Osteoblast (primary cell): ENCODE results near the gene CHN2. TPM values are rescaled to one million over a fixed set of nuclear protein-coding genes. Genes with fewer than 3 reads are reported as not detected.

ENCODE experiments used
- DNase-seq: peaks from one replicate; pipeline ENCODE4 v3.0.0; 2011; ENCODE audit warnings: low spot score, mixed read lengths; ENCODE audit not compliant: insufficient read length; ENCODE audit errors: missing footprints
- H2AFZ ChIP-seq: 2 replicates; pipeline ENCODE4 v1.6.0; 2011; ENCODE audit warnings: mild to moderate bottlenecking, low read length
- H3K27ac ChIP-seq: 2 replicates; pipeline ENCODE4 v1.5.1; 2011; ENCODE audit warnings: mild to moderate bottlenecking, low read depth, low read length, moderate library complexity
- H3K27me3 ChIP-seq: 2 replicates; pipeline ENCODE4 v1.6.0; 2012; ENCODE audit warnings: mild to moderate bottlenecking, control low read depth, inconsistent platforms, low read length, moderate library complexity; ENCODE audit not compliant: insufficient read depth
- H3K36me3 ChIP-seq: 2 replicates; pipeline ENCODE4 v1.5.1; 2011; ENCODE audit warnings: mild to moderate bottlenecking, low read length, control low read depth, moderate library complexity; ENCODE audit not compliant: insufficient read depth
- H3K4me1 ChIP-seq: 2 replicates; pipeline ENCODE4 v1.5.1; 2011; ENCODE audit warnings: mild to moderate bottlenecking, low read length, control low read depth, moderate library complexity; ENCODE audit not compliant: insufficient read depth
- H3K4me2 ChIP-seq: 2 replicates; pipeline ENCODE4 v1.6.0; 2011; ENCODE audit warnings: mild to moderate bottlenecking, low read length; ENCODE audit not compliant: insufficient read depth
- H3K4me3 ChIP-seq: fragments of 200-600 bp; sonication (generic); 3 replicates; pipeline ENCODE4 v1.5.1; 2012; ENCODE audit warnings: mild to moderate bottlenecking, low read length, inconsistent platforms; ENCODE audit not compliant: insufficient read depth
- H3K79me2 ChIP-seq: 2 replicates; pipeline ENCODE4 v1.6.0; 2012; ENCODE audit warnings: mild to moderate bottlenecking, low read length, control low read depth, inconsistent platforms; ENCODE audit not compliant: insufficient read depth
- H3K9me3 ChIP-seq: 2 replicates; pipeline ENCODE4 v1.5.1; 2011; ENCODE audit warnings: low read depth, low read length, control low read depth
- H4K20me1 ChIP-seq: 2 replicates; pipeline ENCODE4 v1.6.0; 2012; ENCODE audit warnings: mild to moderate bottlenecking, low read length, control low read depth; ENCODE audit not compliant: insufficient read depth
- CTCF ChIP-seq: IDR thresholded peaks from 2 replicates; pipeline ENCODE4 v1.5.1; 2011; ENCODE audit warnings: mild to moderate bottlenecking, low read depth, low read length, moderate library complexity; ENCODE audit errors: extremely low read depth
- total RNA-seq: library from RNA; depleted of rRNA; stranded (reverse); fragments of >200 nt; gene quantifications from 2 replicates; pipeline ENCODE4 v1.2.3, GENCODE V29; 2012

CHN2 gene
- total RNA-seq, 1 donor: under 0.01 TPM

GRCh38 chr7:29459589-29459988, 265.0 kb downstream of the CHN2 start:
- TF ChIP-seq CTCF: no peak
- H3K4me2 ChIP-seq: no peak overlapping the region

GRCh38 chr7:29461996-29462395, 267.4 kb downstream of the CHN2 start:
- Histone ChIP-seq H3K4me3 (no peak overlapping the region), H3K9me3 (no peaks in the 10 kb centered on the region), H3K79me2 (no peaks in the 10 kb centered on the region), H3K27ac (no peak overlapping the region), H3K27me3 (peaks cover 14% of the 10 kb centered on the region), H3K36me3 (no peaks in the 10 kb centered on the region), H3K4me1 (no peaks in the 10 kb centered on the region), H4K20me1 (no peaks in the 10 kb centered on the region), H3K4me2 (no peak overlapping the region), H2AFZ (no peak overlapping the region)
- DNase-seq: no peak
- no peak for TF ChIP-seq CTCF

More at GRCh38 chr7:29459589-29459988, 265.0 kb downstream of the CHN2 start:
- no peak overlapping the region for H3K4me3 ChIP-seq
- H3K79me2 ChIP-seq: no peaks in the 10 kb centered on the region
- H3K4me1 ChIP-seq: no peaks in the 10 kb centered on the region
- H2AFZ ChIP-seq: no peak overlapping the region
- no peak for DNase-seq
- H3K36me3 ChIP-seq: no peaks in the 10 kb centered on the region
- H3K27ac ChIP-seq: no peak overlapping the region
- no peaks in the 10 kb centered on the region for H4K20me1 ChIP-seq
- peaks cover 12% of the 10 kb centered on the region for H3K27me3 ChIP-seq
- no peaks in the 10 kb centered on the region for H3K9me3 ChIP-seq

GRCh38 chr7:29463504-29464158, 269.1 kb downstream of the CHN2 start:
- peaks cover 14% of the 10 kb centered on the region for H3K27me3 ChIP-seq
- H3K79me2 ChIP-seq: no peaks in the 10 kb centered on the region
- no peak overlapping the region for H3K4me2 ChIP-seq
- DNase-seq: no peak
- no peaks in the 10 kb centered on the region for H4K20me1 ChIP-seq
- H3K9me3 ChIP-seq: no peaks in the 10 kb centered on the region
- no peak overlapping the region for H3K27ac ChIP-seq
- no peak overlapping the region for H2AFZ ChIP-seq
- no peaks in the 10 kb centered on the region for H3K36me3 ChIP-seq
- no peak for TF ChIP-seq CTCF
- H3K4me1 ChIP-seq: no peaks in the 10 kb centered on the region
- no peak overlapping the region for H3K4me3 ChIP-seq

GRCh38 chr7:29464753-29465152, 270.2 kb downstream of the CHN2 start:
- no peak for TF ChIP-seq CTCF
- no peak overlapping the region for H3K4me2 ChIP-seq
- no peak for DNase-seq
- no peak overlapping the region for H2AFZ ChIP-seq
- no peak overlapping the region for H3K27ac ChIP-seq
- no peaks in the 10 kb centered on the region for H3K36me3 ChIP-seq
- no peaks in the 10 kb centered on the region for H4K20me1 ChIP-seq
- H3K4me1 ChIP-seq: no peaks in the 10 kb centered on the region
- H3K79me2 ChIP-seq: no peaks in the 10 kb centered on the region
- peaks cover 9% of the 10 kb centered on the region for H3K27me3 ChIP-seq
- no peak overlapping the region for H3K4me3 ChIP-seq
- no peaks in the 10 kb centered on the region for H3K9me3 ChIP-seq
